Activated T-helper 2 cell treated with anti-CD3 and anti-CD28 coated beads, Interferon-gamma antibody, Interleukin-2, Interleukin-4, amounts not matched to agents 10 μg/mL and 5 μg/mL and 100 μg/mL, durations not matched to agents 14 hours and 24 hours and 36 hours (primary cell): Measurements from ENCODE around the gene ATXN2. TPM values are rescaled to one million over a fixed set of nuclear protein-coding genes. Genes with fewer than 3 reads are reported as not detected.

Experiments
- DNase-seq: peaks from one replicate; pipeline ENCODE4 v3.0.0; 2021; ENCODE audit warnings: low spot score
- H3K27ac Mint-ChIP-seq: one replicate; pipeline ENCODE4 v1.8.0; 2021; ENCODE audit warnings: mixed read lengths
- H3K27me3 Mint-ChIP-seq: one replicate; pipeline ENCODE4 v1.8.0; 2021; ENCODE audit warnings: low read depth, mixed read lengths
- H3K36me3 Mint-ChIP-seq: one replicate; pipeline ENCODE4 v1.8.0; 2021; ENCODE audit warnings: low read depth, mixed read lengths
- H3K4me1 Mint-ChIP-seq: one replicate; pipeline ENCODE4 v1.8.0; 2021; ENCODE audit warnings: low read depth, mixed read lengths
- H3K4me3 Mint-ChIP-seq: one replicate; pipeline ENCODE4 v1.8.0; 2021; ENCODE audit warnings: low read depth, mild to moderate bottlenecking, moderate library complexity, mixed read lengths
- H3K9me3 Mint-ChIP-seq: one replicate; pipeline ENCODE4 v1.8.0; 2021; ENCODE audit warnings: mixed read lengths
- intact Hi-C: fragments of 100-400 bp; cut with micrococcal nuclease; formaldehyde crosslinking; loops from one replicate; pipeline ENCODE4 v1.15.1; 2023
- total RNA-seq: library from RNA; stranded (reverse); gene quantifications from 2 replicates; pipeline ENCODE4 v1.2.3, GENCODE V29; 2022

ATXN2 gene
- total RNA-seq, 1 donor from 2014 or later = 51.6 TPM

- Mint-ChIP-seq H3K27ac (peak overlapping the region; percentile 10), H3K36me3 (peaks cover 83% of the 10 kb centered on the region), H3K9me3 (no peaks in the 10 kb centered on the region), H3K27me3 (no peaks in the 10 kb centered on the region), H3K4me1 (peaks cover 61% of the 10 kb centered on the region), H3K4me3 (no peak overlapping the region)
- peak; percentile 5 for DNase-seq
- intact Hi-C loops = loop anchor here (5.0 to 10.0 kb wide), 2 partner anchors 78 to 236 kb away; partner anchors contain the start of genes ACAD10 and BRAP
These were observed 150.0 kb downstream of the ATXN2 start for GRCh38 chr12:111448846-111449790.

- intact Hi-C loops = loop anchor here (5.0 to 10.0 kb wide), 2 partner anchors 79 to 236 kb away; partner anchors contain the start of genes ACAD10 and BRAP
- peak; percentile 6 for DNase-seq
- Mint-ChIP-seq H3K4me1 (peaks cover 68% of the 10 kb centered on the region), H3K9me3 (no peaks in the 10 kb centered on the region), H3K27me3 (no peaks in the 10 kb centered on the region), H3K4me3 (no peak overlapping the region), H3K36me3 (peaks cover 81% of the 10 kb centered on the region), H3K27ac (no peak overlapping the region)
These were observed 150.8 kb downstream of the ATXN2 start for GRCh38 chr12:111448266-111448830.

GRCh38 chr12:111447571-111448265 lies 151.4 kb downstream of the ATXN2 start:
- intact Hi-C loops = loop anchor here (5.0 to 10.0 kb wide), 2 partner anchors 80 to 237 kb away; partner anchors contain the start of genes ACAD10 and BRAP
- Mint-ChIP-seq H3K36me3 (peaks cover 82% of the 10 kb centered on the region), H3K9me3 (no peaks in the 10 kb centered on the region), H3K4me3 (no peak overlapping the region), H3K4me1 (peaks cover 74% of the 10 kb centered on the region), H3K27ac (no peak overlapping the region), H3K27me3 (no peaks in the 10 kb centered on the region)
- DNase-seq = no peak

DNA sequence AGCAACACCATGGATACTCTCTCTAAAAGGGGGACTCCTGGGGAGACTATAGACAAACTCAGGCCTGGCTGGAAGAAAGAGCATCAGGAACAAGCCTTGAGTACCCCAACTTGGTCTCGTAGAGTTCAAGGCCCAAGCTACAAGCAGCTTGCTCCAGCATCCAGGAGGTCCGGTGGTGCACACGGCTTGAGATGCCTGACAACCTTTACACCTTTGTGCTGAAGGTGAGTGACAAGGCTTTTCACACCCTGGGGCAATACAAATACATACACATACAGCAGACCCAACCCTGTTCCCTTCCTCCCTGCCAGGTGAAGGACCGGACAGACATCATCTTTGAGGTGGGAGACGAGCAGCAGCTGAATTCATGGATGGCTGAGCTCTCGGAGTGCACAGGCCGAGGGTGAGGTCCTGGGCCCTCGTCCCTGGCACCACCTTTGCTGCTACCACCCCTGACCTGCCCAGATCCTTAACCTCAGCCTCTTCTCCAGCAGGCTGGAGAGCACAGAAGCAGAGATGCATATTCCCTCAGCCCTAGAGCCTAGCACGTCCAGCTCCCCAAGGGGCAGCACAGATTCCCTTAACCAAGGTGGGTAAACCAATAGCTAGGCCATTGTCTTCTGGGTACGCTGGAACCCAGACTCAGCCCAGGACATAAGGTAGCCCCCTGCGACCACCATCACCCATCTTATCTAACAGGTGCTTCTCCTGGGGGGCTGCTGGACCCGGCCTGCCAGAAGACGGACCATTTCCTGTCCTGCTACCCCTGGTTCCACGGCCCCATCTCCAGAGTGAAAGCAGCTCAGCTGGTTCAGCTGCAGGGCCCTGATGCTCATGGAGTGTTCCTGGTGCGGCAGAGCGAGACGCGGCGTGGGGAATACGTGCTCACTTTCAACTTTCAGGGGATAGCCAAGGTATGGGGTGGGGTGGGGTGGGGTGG lies 152.2 kb downstream of the ATXN2 start:
- peak overlapping the region; percentile 18 for H3K27ac Mint-ChIP-seq
- no peak for DNase-seq
- no peak overlapping the region for H3K4me3 Mint-ChIP-seq
- no peaks in the 10 kb centered on the region for H3K9me3 Mint-ChIP-seq
- no peaks in the 10 kb centered on the region for H3K27me3 Mint-ChIP-seq
- H3K4me1 Mint-ChIP-seq = peaks cover 79% of the 10 kb centered on the region
- intact Hi-C loops = loop anchor here (5.0 to 10.0 kb wide), 2 partner anchors 80 to 238 kb away; partner anchors contain the start of genes ACAD10 and BRAP
- H3K36me3 Mint-ChIP-seq = peaks cover 88% of the 10 kb centered on the region

- no peak for DNase-seq
- Mint-ChIP-seq H3K27ac (no peak overlapping the region), H3K4me1 (peaks cover 80% of the 10 kb centered on the region), H3K27me3 (no peaks in the 10 kb centered on the region), H3K9me3 (no peaks in the 10 kb centered on the region), H3K4me3 (no peak overlapping the region), H3K36me3 (peaks cover 79% of the 10 kb centered on the region)
- intact Hi-C loops = loop anchor here (1.0 to 10.0 kb wide), 6 partner anchors 11 to 239 kb away; partner anchors contain the start of genes ACAD10 and BRAP
These were observed 153.2 kb downstream of the ATXN2 start for GRCh38 chr12:111445726-111446581.

DNA sequence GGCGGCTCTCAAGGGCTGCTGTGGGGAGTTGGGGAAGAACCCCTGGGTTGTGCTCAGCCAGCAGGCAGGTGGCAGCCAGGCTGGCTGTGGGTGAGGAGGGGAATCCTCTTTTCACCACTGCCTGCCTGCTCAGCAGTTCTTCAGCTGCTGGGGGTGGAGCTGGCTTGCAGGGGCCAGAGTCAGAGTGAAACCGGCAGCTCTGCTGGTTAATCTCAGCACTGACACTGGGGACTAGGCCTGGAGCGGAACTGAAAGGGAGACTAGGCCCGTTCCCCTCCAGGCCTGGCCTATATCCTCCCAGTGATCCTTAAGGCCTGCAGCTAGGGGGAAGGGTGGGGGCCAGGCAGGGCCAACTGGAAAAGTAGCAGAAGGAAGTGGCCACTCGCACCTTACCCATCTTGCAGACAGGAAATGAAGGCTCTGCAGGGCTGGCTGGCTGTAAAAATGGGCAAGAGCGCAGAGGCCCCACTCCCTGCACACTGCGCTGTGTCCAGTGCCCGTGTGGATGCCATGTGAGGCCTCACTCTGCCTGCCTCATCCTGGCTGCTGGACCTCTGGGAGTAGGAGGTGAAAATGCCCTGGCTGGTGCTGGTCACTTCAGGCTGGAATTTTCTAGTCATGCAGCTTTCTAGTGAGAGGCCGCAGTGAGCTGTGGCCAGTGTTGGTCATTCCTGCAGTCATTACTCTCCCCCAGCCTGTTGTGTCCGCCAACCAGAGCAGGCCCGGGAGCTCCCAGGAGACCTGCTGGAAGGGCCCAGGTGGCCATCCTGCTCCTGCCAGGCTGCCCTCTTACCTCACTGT lies 154.0 kb downstream of the ATXN2 start:
- Mint-ChIP-seq H3K27me3 (no peaks in the 10 kb centered on the region), H3K4me1 (peaks cover 79% of the 10 kb centered on the region), H3K36me3 (peaks cover 76% of the 10 kb centered on the region), H3K9me3 (no peaks in the 10 kb centered on the region), H3K27ac (peak overlapping the region; percentile 79), H3K4me3 (peak overlapping the region; percentile 22)
- intact Hi-C loops = loop anchor here (1.0 to 10.0 kb wide), 6 partner anchors 10 to 240 kb away; partner anchors contain the start of genes ACAD10 and BRAP
- peak; percentile 86 for DNase-seq

DNA sequence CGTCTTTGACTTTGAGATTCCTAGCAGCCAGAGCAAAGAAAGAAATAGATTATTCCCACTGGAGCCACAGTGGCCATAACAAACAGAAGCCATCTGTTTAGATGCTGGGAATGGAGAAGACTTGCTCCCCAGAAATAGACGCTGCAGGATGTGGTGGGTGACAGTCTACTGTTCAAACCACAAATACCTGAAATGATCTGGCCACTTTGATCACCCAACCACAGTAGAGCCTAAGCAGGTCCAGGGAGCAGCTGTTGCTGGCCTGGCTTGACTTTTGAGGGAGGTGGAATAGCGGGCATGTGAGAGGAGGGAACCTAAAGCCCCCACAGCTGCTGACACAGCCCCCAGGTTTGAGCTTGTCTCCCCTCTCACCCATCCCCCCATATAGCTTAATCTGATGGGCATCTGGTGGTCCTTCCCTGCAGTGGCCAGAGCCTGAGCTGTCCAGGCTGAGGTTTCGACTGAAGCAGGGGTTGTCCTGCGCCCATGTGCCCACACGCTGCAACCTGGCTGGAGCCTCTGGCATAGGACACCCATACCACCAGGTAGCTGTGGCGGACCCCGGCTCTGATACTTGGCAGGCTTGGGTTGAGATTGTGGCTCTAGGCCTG lies 154.7 kb downstream of the ATXN2 start:
- intact Hi-C loops = loop anchor here (10.0 kb wide), 1 partner anchor 240 kb away; the partner anchor contains the start of genes ACAD10 and BRAP
- H3K27me3 Mint-ChIP-seq = no peaks in the 10 kb centered on the region
- H3K4me1 Mint-ChIP-seq = peaks cover 77% of the 10 kb centered on the region
- peak overlapping the region; percentile 79 for H3K27ac Mint-ChIP-seq
- peak; percentile 38 for DNase-seq
- no peaks in the 10 kb centered on the region for H3K9me3 Mint-ChIP-seq
- H3K4me3 Mint-ChIP-seq = peak overlapping the region; percentile 22
- peaks cover 73% of the 10 kb centered on the region for H3K36me3 Mint-ChIP-seq

DNA sequence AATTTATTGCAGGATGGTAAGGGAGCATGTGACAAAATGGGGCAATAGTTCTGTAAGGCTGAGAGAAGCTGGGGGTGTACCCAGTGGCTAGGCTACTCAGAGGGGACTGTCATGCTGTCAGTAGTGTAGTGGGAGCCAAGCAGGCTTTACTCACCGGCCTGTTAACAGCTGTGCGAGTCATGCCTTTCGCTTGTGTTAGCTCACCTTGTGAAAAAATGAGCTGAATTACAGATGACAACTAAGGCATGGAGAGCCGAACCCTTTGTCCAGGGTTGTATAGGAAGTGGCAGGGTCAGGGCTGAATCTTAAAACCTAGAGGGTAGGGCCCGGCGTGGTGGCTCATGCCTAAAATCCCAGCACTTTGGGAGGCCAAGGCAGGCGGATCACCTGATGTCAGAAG lies 155.5 kb downstream of the ATXN2 start:
- H3K27ac Mint-ChIP-seq = peak overlapping the region; percentile 63
- no peaks in the 10 kb centered on the region for H3K27me3 Mint-ChIP-seq
- intact Hi-C loops = loop anchor here (10.0 kb wide), 1 partner anchor 241 kb away; the partner anchor contains the start of genes ACAD10 and BRAP
- H3K4me1 Mint-ChIP-seq = peaks cover 71% of the 10 kb centered on the region
- no peak for DNase-seq
- no peaks in the 10 kb centered on the region for H3K9me3 Mint-ChIP-seq
- H3K36me3 Mint-ChIP-seq = peaks cover 67% of the 10 kb centered on the region
- H3K4me3 Mint-ChIP-seq = peak overlapping the region; percentile 19

GRCh38 chr12:111443086-111443485 lies 156.0 kb downstream of the ATXN2 start:
- H3K36me3 Mint-ChIP-seq = peaks cover 65% of the 10 kb centered on the region
- no peak overlapping the region for H3K4me3 Mint-ChIP-seq
- H3K4me1 Mint-ChIP-seq = peaks cover 70% of the 10 kb centered on the region
- intact Hi-C loops = loop anchor here (10.0 kb wide), 1 partner anchor 242 kb away; the partner anchor contains the start of genes ACAD10 and BRAP
- no peak for DNase-seq
- no peaks in the 10 kb centered on the region for H3K27me3 Mint-ChIP-seq
- peak overlapping the region; percentile 63 for H3K27ac Mint-ChIP-seq
- no peaks in the 10 kb centered on the region for H3K9me3 Mint-ChIP-seq
